ENCODE results near the gene SSTR5.
A peak's percentile ranks its signal among the peaks of the same experiment; 100 is the strongest.

SSTR5 gene

DNA sequence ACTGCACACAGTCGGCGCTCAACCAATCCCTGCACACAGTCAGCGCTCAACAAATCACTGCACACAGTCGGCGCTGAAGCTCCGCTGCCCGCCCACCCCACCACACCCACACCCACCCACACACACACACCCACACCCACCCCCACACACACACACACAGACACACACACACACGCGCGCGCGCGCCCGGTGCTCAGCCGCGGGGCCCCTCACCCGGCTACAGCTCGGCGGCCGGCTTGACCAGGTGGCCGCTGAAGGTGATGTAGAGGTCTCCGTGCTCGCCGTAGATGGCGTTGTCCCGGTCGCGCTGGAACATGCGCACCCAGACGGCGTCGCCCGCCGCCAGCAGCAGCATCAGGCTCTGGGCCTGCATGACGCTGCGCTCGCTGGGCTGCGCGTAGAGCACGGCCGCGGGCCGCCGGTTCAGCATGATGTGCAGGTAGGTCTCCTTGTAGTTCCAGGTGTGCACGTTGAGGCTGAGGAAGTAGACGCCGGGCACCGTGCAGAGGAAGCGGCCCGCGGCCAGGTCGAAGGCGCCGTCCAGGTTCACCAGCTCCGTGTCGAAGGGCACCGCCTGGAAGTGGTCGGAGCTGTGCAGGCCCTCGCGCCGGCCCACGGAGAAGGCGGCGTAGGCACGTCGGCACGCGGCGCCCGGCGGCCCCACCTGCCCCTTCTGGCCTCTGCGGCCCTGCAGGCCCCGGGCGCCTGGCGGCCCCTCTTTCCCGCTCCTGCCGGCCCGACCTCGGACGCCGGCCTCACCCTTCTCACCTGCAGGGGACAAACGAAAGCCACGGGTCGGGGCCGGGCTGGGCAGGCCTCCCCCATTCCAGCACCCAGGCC lies 21.0 kb downstream of the SSTR5 start:
- peak; percentile 9 for DNase-seq

DNA sequence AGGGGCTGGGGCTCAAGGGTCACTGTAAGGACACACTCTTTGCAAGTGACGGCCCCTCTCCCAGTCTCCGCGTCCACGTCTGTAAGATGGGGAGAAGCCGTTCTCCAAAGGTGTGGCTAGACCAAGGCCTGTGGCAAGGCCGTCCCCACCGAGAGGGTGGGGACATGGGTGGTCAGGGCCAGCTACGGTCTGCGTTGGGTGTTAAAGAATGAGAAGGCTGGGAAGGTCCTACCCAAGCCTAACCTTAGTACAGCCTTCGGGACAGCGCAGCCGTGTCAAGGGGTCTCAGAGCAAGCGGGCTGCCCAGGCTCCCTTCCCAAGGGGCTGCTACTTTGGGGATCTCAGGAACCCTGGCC lies 21.6 kb downstream of the SSTR5 start:
- no peak for DNase-seq

DNA sequence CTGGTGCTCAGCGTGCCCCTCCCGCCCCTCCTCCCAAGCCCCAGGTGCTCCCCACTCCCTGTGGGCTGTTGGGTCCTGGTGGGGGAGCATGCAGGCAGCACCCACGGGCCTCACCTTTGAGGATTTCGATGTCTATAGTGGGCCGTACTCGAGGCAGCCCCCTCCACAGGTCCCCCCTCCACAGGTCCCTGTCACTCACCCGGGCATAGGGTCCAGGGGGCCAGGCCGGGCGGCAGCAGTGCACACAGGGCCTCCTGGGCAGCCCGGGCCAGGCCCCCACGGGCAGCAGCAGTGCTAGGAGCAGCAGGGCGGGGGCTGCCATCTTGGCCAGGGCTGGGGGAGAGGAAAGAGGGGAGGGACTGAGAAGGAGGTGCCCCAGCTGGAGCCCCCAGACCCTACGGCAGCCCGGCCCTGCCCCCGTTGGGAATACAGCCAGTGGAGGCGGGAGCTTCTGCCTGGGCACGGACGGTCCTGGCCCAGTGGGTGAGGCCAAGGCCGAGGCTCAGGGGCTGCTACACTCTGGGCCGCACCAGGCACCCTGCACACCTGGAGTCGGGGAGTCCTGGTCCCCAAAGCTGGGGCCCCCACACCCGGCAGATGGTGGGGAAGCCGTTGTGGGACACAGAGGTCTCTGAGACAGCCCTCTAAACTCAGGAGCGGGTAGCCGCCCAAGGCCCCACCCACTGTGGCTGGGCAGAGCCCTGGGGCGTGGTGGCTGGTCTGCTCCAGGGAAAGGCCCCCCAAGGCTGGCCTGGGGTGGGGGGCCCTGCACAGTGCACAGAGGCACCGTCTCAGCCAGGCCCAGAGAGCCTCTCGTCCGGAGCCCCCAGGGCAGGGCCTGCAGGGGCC lies 22.3 kb downstream of the SSTR5 start:
- no peak for DNase-seq

DNA sequence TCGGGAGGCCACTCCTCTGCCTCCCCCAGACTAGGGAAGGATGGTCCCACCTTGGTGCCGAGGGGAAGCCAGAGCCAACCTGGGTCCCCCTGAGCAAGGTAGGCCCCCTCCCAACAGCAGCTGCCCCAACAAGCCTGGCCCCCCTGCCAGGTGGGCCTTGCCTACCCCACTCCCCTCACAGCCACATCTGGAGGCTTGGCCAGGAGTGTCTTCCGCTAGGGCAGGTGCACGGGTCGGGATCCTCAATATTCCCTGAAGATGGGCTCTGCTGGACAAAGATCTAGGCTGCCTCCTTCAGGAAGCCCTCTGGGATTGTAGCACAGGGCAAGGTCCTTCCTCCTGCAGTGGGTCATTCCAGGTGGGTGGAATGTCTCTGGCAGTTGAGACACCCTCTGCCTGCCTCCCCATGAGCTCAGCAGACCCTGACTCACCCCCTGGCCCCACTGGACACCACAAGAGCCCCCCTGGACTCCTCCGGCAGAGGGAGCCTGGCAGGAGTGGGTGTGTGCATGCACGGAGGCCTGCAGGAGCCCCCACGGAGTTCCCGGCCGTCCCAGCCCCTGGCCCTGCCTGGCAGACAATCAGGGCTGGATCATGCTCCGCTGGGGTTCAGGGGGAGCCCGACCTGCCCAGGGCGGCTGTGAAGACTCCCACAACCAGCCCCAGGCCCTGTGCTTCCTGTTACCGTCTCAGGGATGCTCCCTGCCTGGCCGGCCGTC lies 23.1 kb downstream of the SSTR5 start:
- DNase-seq = no peak

DNA sequence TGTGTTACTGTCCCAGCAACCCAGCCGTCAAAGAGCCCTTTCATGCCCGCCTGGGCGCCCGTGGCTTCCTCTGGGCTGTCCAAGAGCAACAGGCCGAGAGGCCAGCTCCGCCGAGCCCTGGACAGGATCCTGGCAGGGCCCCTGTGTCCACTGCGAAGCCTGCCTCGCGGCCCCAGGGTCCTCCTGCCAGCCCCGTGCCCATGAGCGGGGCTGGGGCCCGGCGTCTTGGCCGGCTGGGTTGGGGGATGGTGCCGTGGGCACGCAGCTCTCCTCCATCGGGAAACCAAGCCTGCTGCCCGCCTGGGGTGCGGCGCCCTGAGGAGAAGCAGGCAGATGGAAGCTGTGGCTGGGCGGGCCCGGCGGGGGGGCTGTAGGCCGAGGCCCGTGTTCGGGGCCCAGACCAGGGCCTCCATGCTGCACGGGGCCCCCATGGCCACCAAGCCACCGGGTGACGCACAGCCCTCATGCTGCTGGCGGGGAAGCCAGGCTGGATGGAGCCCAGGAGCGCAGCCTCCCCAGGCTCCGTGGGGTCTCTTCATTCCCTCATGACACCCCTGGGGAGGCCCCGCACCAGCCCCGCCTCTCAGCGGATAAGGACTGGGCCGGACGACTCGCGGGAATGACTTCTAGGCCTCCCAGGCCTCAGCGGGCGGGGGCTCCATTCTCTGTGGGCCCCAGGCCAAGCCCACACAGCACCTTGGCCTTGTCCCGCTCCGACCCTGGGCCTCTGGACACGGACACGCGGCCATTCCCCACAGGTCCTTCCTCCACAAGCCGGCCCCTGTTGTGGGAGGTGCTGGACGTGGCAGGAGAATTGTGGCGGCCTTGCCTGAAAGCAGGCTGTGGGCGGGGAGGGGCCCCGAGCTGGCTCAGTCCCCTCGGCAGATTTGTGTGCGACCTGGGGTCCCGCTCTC lies 23.9 kb downstream of the SSTR5 start, which contains the start of gene C1QTNF8:
Gene C1QTNF8, minus strand, starts transcription at position 76 of the 914 bp plus-strand sequence. CDS start 1,322 bp downstream, outside the sequence.
- DNase-seq = no peak

DNA sequence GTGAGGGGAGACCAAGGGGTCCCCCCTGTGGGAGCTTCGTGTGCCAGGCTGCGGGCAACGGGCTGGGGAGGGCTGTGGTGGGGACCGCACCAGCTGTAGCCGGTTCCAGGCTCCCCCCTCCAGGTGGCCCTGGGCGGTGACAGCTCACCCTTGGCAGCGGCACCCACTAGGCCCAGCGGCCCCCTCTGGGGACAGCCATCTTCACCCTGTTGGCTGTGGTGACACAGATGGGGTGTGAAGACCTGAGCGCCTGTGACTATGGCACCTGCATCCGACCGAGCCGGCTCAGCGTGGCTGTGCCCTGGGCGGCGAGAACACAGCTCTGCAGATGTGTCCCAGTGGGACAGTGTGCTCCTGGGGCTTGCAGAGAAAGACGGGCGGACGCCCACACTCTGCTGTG lies 24.6 kb downstream of the SSTR5 start:
- DNase-seq = no peak

DNA sequence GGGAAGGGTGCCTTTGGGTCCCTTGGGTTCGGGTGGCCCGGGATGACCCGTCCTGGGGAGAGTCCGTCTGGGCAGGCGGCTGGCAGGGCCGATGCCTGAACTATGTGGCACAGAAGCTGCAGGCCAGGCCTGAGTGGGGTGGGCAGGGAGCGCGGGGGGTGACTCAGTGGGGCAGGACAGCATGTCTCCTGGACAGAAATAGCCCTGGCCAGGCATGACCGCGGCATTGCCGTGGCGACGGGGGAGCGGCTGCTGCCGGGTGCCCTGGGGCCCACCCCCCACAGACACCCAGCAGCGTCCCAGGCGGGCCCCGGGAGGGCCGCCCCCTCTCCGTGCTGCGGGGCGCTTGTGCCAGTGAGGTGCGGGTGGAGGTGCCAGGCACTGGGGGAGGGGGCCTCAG lies 25.3 kb downstream of the SSTR5 start:
- no peak for DNase-seq

DNA sequence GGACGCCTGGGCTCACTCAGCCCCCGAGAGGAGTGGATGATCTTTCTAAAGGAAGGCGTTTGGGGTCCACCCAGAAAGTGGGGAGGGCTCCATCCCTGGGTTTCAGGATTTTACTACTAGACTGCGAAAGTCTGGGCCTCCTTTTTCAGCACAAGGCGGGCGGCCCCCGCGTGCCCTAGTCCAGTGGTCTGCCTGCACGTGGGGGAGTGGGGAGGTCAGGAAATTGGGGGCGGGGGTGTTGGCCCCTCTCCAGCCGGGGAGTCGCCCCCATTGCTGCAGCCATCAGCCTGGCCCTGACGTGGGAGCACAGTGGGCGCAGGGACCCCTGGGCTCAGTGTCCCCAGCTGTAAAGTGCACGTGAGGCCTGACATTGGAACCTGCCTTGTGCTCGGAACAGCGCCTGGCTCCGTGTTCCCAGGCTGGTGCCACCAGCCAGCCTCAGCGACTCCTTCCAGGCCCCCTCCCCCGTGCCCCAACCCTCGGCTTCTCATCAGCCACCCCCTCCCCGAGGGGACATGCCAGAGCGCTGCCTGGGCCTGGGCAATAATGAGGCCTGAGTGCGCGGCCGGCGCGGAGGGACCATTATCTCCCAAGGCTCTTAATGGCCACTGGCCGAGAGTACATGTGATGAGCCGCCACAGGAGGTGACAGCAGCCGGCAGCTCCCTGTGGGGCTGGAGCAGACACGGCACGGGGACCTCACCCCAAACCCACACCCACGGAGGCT lies 25.9 kb downstream of the SSTR5 start:
- no peak for DNase-seq

DNA sequence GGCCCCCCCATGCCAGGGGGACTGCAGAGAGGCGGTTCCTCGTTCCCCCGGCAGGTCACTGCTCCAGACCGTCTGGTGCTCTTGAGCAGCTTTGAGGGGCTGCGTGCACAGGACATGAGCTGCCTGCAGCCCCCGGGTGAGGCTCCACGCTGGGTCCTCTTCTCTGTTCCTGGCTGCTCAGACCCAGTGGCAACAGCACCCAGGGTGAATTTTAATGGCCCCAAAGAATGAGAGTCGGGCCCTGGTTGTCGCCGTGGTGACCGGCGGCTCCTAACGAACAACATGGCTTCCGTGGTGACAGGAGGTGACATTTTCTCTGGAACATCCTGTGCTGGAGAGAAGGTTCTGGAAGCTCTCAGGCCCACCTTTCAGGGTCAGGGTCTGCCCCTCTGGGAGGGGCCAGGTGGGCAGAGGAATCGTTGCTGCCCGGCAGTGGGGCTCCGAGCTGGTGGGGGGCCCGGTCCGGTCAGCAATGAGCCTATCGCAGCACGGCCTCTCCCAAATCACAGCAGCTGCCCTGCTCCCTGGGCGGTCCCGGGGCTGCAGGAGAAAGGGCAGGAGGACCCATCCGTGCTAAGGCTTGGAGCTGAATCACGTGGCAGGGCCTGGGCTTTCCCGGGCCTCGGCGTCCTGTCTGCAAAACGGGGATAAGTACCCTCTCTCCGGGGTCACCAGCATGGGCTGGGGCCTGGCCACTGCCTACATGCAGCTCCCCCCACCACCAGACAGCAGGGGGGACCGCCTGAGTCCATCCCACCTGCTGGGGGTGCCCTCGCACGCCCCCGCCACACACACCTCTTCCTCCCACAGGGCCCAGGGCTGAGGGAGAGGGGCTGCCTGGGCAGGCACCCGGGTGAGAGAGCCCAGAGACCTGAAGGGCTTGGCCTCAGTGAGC lies 26.9 kb downstream of the SSTR5 start:
- DNase-seq = no peak

DNA sequence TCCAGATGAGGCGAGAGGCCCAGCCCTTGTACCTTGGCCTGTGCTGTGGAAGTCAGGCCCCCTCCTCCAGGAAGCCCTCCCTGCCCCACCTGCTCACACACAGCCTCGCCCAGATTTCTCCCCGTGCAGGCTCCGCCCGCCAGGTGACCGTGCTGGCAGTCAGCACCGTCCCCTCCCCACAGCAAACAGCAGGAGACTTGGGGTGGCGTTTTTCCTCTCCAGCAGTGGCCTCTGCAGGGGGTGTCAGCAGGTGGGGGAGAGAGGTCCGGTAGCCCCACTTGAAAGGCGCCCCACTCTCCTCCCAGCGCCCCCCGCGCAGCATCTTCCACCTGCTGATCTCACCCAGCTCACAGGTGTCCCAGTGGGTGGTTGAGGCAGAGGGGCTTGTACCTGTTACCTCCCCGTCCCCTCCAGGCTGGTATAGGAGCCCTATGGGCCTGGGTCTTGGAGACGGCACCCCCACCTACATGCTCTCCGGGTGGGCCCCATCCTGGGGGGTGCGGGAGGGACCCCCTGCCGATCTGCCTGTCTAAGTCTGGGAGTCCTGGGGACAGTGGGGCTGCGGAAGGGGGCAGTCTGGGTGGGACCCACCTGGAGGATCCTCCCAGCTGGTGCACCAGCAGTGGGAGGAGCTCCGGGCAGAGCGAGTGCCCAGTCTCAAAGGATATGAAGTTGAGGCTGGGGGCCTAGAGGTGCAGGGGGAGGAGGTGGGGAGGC lies 27.7 kb downstream of the SSTR5 start:
- no peak for DNase-seq

DNA sequence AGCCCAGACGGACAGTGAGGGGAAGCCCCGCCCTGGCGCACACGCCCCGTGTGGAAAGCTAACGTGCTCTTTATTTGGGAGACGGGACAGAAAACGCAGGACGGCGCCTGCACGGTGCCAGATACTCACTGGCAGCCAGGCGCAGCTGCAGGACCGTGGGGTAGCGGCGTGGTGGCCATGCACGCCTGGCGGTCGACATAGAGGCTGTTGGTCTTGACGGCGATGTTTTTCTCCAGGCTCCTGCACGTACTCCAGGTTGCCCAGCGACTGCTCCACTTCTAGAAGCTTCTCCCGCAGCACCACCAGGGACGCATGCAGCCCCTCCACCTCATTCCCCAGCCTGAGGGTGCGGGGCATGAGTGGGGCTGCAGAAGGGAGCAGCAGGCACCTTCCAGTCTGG lies 28.6 kb downstream of the SSTR5 start:
- DNase-seq = no peak

DNA sequence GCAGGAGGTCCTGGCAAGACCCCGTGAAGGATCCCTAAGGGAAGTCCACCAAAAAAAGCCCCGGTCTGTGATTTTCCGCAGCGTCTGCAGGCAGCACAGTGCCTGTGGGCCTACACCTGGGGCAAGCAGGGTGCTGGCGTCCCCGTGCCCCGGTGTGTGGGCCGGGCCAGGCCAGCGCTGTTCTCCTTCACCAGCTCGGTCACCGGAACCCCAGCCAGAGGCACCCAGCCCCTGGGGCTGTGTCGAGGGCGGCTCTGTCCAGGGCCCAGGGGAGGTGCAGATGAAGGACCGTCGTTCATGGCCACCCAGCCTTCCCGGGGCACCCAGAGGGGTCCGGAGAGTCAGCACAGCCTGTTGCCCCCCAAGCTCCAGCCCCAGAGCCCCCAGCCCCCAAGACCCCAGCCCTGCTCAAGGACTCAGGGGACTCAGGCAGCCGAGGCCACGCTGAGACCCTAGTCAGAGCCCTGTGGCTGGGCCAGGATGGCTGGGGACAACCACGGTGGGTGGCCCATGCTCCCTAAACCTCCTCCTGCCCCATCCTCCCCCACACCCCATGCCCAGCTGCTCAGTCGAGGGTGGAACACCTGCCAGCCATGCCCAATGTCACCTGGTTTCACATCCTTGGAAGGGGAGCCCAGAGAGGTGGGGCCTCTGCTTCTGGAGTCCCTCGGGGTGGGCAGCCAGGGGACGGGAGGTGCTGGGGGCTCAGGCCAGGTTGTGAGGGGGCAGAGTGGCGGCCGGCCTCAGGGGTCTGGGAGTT lies 29.2 kb downstream of the SSTR5 start:
- DNase-seq = no peak

DNA sequence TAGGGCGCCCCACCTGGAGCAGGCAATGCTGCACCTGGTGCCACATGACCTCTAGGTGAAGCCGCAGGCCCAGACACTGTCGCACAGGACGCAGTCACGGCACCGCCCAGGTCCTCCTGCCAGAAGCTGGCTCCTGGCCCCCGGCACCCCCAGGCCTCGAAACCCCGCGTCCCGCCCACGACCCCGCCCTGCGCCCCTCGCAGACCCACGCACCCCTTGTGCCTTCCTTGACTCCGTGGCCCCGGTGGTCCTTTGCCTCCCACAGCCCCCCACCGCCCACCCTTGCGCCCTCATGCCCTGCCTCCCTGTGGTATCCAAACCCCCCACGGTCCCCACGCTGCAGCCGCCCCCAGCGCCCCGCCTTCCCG lies 29.8 kb downstream of the SSTR5 start:
- DNase-seq = no peak

DNA sequence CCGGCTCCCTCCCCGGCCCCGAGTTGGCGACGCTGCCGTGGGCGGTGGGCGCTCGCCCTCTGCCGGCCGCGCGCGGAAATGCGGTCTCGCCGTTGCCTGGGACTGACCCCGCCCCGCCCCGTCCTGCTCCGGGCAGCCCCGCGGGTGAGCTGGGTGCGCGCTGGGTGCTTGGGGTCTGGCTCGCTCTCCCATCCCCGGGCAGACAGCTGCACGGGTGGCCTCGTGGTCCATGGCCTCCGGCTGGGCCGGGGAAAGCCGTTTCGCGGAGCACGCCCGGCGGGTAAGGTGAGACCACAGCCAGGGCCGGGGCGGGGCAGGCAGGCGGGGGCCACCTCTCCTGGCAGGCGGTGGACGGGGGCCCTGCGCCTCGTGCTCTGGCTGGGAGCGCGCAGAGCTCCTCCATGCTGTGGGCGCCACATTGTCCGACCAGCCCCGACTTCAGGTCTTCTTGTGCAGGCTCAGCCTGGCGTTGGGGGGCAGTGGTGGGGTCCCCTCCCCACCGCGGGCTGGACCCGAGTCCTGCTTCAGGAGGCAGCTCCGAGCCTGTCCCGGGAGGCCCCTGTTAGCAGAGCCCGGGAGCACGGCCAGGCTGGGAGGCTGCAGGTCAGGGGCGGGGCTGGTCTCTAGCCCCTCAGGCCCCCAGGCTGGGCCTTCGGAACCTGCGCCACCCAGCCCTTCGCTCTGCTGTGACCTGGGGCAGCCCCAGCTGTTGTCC lies 30.5 kb downstream of the SSTR5 start:
- peak; percentile 78 for DNase-seq

DNA sequence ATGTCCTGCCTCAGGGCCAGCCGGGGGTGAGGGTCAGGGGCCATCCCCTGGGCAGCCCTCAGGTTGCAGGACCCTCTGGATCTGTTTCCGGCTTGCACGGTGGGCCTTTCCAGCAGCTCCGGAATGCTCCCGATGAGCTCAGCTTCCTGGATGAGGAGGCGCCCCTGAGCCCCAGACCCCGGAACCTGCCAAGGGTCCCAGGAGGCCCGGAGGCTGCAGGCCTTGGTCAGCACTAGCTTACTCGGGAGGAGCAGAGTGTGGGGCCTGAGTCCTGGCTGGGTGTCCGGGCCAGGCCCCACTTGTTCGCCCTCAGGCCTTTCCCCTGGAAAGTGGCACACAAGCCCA lies 31.1 kb downstream of the SSTR5 start:
- no peak for DNase-seq

DNA sequence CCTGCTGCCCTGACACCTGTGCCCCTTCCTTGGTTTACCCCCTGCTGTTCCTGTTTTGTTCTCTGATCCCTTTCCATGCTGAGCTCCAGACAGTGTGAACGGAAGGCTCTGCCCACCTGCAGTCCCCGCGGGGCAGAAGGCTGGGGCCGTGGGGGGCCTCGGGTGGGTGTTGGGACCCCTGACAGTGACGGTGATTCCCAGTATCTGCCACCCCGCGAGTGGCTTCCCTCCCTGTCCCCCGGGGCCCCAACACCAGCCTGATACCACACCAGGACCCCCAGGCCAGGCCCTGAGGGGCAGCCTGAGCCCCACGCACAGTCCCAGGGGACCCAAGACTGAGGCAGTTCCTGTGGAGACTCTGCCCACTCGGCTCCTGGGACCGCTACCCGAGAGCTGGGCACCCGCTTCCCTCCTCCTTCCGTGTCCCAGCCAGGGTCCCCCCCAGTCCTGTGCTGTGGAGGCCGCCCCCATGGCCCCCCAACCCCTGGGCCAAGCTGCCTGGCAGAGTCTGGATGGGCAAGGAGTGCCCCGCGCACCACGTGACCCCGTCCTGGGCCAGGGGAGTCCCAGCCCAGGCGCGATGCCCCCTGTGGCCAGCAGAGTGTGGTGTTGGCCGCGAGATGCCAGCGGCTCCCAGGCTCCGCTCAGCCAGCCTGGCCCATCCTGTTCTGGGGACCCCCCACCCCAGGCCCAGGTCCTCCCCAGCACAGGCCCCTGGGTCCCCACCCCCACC lies 33.5 kb downstream of the SSTR5 start:
- DNase-seq = peak; percentile 30

DNA sequence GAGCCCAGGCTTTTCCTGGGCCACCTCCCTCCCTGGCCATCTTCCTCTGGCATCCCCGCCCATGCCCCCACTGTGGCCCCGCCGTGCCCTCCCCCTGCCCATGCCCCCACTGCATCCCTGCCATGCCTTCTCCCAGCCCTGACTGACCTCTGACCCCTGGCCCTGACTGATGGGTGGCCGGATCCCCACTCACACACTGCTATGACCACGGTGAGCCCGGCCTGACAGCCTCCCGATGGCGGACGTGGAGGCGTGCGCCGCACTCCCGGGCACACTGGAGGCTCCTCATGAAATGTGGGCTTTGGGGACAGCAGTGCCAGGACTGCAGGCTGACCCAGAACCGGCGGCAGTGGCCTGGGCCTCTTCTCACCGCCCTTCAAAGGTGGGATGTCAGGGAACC lies 34.1 kb downstream of the SSTR5 start:
- DNase-seq = no peak

DNA sequence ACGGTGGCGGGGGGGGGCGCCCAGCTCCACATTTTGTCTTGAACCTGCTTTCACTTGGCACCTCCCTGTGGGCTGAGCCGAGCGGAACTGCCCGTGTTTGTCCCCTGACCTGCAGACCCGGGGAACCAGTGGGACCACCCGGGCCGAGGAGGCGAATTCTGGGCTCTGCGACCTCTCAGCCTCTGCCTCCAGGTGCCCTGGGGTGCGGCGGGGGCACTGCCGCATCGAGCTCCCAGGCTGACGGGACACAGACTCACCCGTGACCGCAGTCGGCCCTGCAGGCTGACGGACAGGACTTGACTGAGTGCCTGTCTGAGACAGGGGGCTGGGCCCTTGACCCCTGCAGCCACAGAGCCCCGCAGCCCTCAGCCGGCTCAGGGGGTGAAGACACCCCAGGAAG lies 34.6 kb downstream of the SSTR5 start:
- DNase-seq = no peak
